A673 (cell line): ENCODE measurements around the gene MRM3. TPM values are rescaled to one million over a fixed set of nuclear protein-coding genes. Genes with fewer than 3 reads are reported as not detected.
"Not testable (repeated sequence)": the region's sequence is repeated elsewhere in the genome, so short reads cannot be mapped to it uniquely, and the experiment has no call there.

ENCODE experiments used
- BruUV-seq: library from RNA; stranded (reverse); fragments of 400-500 nt; replicated peaks from 2 replicates; lab custom pipeline; 2021; lab: Mats Ljungman, UMichigan
- CTCF ChIA-PET: fragments of 300-600 bp; sonication (Branson Sonifier 250); formaldehyde crosslinking; loops from one replicate; lab custom pipeline; 2022; ENCODE audit warnings: antibody characterized with exemption; lab: Charles Lee
- POLR2A ChIA-PET: fragments of 300-600 bp; sonication (Branson Sonifier 250); formaldehyde crosslinking; loops from one replicate; lab custom pipeline; 2022; ENCODE audit warnings: antibody characterized with exemption; ENCODE audit not compliant: low non-redundant PET; lab: Charles Lee
- DNase-seq: peaks from one replicate; pipeline ENCODE4 v3.0.0-alpha.2; 2015; ENCODE audit warnings: low spot score
- H3K27ac ChIP-seq: fragments of 200-600 bp; sonication (generic); 2 replicates; pipeline ENCODE4 v1.5.1; 2016; ENCODE audit warnings: mixed run types, low read depth, mild to moderate bottlenecking, mixed read lengths, antibody characterized with exemption, low read length; ENCODE audit not compliant: poor library complexity, severe bottlenecking
- H3K27me3 ChIP-seq: fragments of 200-600 bp; sonication (generic); replicated peaks from 2 replicates; pipeline ENCODE4 v1.6.1; 2017; ENCODE audit warnings: mixed run types, low read depth, mild to moderate bottlenecking, mixed read lengths, antibody characterized with exemption, low read length; ENCODE audit not compliant: insufficient read depth, poor library complexity
- H3K36me3 ChIP-seq: fragments of 200-600 bp; sonication (generic); 2 replicates; pipeline ENCODE4 v1.6.1; 2016; ENCODE audit warnings: mixed run types, mild to moderate bottlenecking, mixed read lengths, antibody characterized with exemption, low read length; ENCODE audit not compliant: insufficient read depth, poor library complexity, severe bottlenecking
- H3K4me1 ChIP-seq: fragments of 200-600 bp; sonication (generic); 2 replicates; pipeline ENCODE4 v1.6.1; 2017; ENCODE audit warnings: mixed run types, mild to moderate bottlenecking, mixed read lengths, antibody characterized with exemption, low read length; ENCODE audit not compliant: insufficient read depth, poor library complexity, severe bottlenecking
- H3K4me3 ChIP-seq: fragments of 200-600 bp; sonication (generic); 2 replicates; pipeline ENCODE4 v1.5.1; 2016; ENCODE audit warnings: low read depth, mixed run types, mild to moderate bottlenecking, mixed read lengths, low read length; ENCODE audit not compliant: poor library complexity, severe bottlenecking
- H3K9me3 ChIP-seq: fragments of 200-600 bp; sonication (generic); 2 replicates; pipeline ENCODE4 v1.6.1; 2016; ENCODE audit warnings: mixed run types, low read depth, mild to moderate bottlenecking, mixed read lengths, antibody characterized with exemption, low read length; ENCODE audit not compliant: poor library complexity, severe bottlenecking
- CTCF ChIP-seq: fragments of 300-800, 200-600 bp; sonication (generic); conservative IDR thresholded peaks from 2 replicates; pipeline ENCODE4 v1.5.1; 2017; ENCODE audit warnings: low read depth, mild to moderate bottlenecking, antibody characterized with exemption, low read length, moderate library complexity, mixed read lengths
- EZH2 ChIP-seq: fragments of 200-600 bp; sonication (generic); IDR thresholded peaks from 2 replicates; pipeline ENCODE4 v1.6.1; 2017; ENCODE audit warnings: borderline replicate concordance, low read depth, mild to moderate bottlenecking, mixed read lengths, antibody characterized with exemption, low read length; ENCODE audit not compliant: poor library complexity, severe bottlenecking
- intact Hi-C: fragments of 100-400 bp; cut with micrococcal nuclease; formaldehyde crosslinking; loops from one replicate; pipeline ENCODE4 v1.10.0; 2022; ENCODE audit not compliant: unreplicated experiment
- total RNA-seq: library from RNA; stranded (reverse); gene quantifications from 2 replicates; pipeline ENCODE4 v1.2.3, GENCODE V29; 2021

MRM3 gene
- total RNA-seq, 1 experiment from 2014 or later, result 39.5 TPM

- ChIA-PET POLR2A (no interaction called here), CTCF (no interaction called here)
- H3K36me3 ChIP-seq, result no peaks in the 10 kb centered on the region
- no peaks in the 10 kb centered on the region for H3K9me3 ChIP-seq
- intact Hi-C loops, result no loop called here
- no peak for DNase-seq
- TF ChIP-seq CTCF (no peak), EZH2 (no peak)
- H3K4me1 ChIP-seq, result no peaks in the 10 kb centered on the region
- H3K27ac ChIP-seq, result no peak overlapping the region
- no peak overlapping the region for H3K4me3 ChIP-seq
- H3K27me3 ChIP-seq, result no peaks in the 10 kb centered on the region
- BruUV-seq, result no TSS peak
These were observed 44.6 kb downstream of the MRM3 start for GRCh38 chr17:826778-827177.

DNA sequence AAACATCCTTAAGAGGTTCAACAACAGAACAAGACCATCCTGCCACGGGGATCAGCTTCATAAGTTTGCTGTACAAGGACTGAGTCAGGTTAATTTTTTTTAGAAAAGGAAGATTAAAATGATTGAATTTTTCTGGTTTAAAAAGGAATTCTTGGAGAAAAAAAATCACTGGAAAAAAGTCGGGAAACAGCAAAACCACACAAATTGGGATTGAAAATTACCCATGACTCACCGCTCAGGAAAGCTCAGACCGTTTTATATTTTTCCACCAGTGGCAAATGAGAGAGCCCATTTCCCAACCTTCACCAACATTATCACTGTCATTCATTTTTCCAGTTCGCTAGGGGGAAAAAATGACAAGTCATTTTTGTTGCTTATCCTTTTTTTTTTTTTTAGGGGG, 46.6 kb downstream of the MRM3 start:
- ChIA-PET CTCF (interaction anchor here (0.7 kb wide), 1 partner anchor 51 kb away, joined by 7 read pairs; no protein-coding TSS in a partner anchor), POLR2A (no interaction called here)

DNA sequence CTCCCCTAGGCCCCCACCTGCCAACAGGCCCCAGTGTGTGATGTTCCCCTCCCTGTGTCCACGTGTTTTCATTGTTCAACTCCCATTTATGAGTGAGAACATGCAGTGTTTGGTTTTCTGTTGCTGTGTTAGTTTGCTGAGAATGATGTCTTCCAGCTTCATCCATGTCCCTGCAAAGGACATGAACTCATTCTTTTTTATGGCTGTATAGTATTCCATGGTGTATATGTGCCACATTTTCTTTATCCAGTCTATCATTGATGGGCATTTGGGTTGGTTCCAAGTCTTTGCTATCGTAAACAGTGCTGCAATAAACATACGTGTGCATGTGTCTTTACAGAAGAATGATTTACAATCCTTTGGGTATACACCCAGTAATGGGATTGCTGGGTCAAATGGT, 47.5 kb downstream of the MRM3 start:
- H3K27ac ChIP-seq, POLR2A ChIA-PET, H3K4me1 ChIP-seq, CTCF ChIA-PET, H3K9me3 ChIP-seq, H3K27me3 ChIP-seq, DNase-seq, BruUV-seq, intact Hi-C loops, H3K36me3 ChIP-seq, H3K4me3 ChIP-seq: not testable (repeated sequence)

More for the DNA sequence above, 46.6 kb downstream of the MRM3 start:
- H3K4me3 ChIP-seq, result no peak overlapping the region
- H3K27me3 ChIP-seq, result no peaks in the 10 kb centered on the region
- H3K27ac ChIP-seq, result no peak overlapping the region
- TF ChIP-seq CTCF (no peak), EZH2 (no peak)
- no TSS peak for BruUV-seq
- H3K4me1 ChIP-seq, result no peaks in the 10 kb centered on the region
- intact Hi-C loops, result no loop called here
- no peaks in the 10 kb centered on the region for H3K9me3 ChIP-seq
- no peak for DNase-seq
- no peaks in the 10 kb centered on the region for H3K36me3 ChIP-seq

DNA sequence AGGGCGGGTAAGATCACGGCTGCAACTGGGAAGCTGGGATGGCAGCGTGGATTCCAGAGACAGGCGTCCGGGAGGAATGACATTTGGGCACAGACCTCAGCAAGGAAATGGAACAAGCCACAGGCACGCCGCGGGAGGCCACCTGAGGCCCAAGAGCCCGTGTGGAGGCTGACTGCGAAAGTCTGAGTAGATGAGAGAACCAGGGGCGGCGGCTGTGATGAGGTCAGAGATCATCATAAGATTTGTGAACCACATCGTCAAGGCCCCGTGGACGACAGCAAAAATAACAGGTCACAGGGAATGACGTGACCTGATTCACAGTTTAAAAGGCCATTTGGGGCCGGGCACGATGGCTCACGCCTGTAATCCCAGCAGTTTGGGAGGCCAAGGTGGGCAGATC, 48.2 kb downstream of the MRM3 start:
- H3K36me3 ChIP-seq, result no peaks in the 10 kb centered on the region
- no peak overlapping the region for H3K27ac ChIP-seq
- TF ChIP-seq EZH2 (no peak), CTCF (no peak)
- CTCF ChIA-PET, result no interaction called here
- no peaks in the 10 kb centered on the region for H3K9me3 ChIP-seq
- intact Hi-C loops, result no loop called here
- POLR2A ChIA-PET, result no interaction called here
- no peaks in the 10 kb centered on the region for H3K27me3 ChIP-seq
- no TSS peak for BruUV-seq
- no peak overlapping the region for H3K4me3 ChIP-seq
- no peaks in the 10 kb centered on the region for H3K4me1 ChIP-seq
- no peak for DNase-seq
